GM12872 (cell line): ENCODE results near the gene RCN1.

Experiments
- CTCF ChIP-seq: IDR thresholded peaks from 3 replicates; pipeline ENCODE4 v1.5.1; 2011; ENCODE audit warnings: low read depth, mild to moderate bottlenecking, low read length, moderate library complexity; ENCODE audit not compliant: insufficient read depth

RCN1 gene

DNA sequence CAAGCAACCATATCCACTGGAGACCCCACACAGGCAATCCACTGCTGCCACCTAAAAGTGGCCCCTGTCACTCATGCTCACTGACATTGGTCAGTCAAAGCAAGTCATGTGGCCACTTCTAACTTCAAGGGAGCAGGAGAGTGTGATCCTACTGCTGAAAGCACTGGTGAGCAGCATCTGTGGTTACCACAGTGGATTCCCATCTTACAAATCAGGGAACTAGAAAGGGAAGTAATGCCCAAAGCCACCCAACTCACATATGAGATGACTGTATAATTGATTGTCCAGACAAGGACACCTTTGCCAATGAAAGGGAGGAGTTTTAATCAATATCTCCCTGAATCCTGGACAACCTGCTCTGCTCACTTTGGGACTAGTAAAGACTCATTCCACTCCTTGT is 17.7 kb downstream of the RCN1 start:
- TF ChIP-seq CTCF, result no peak

DNA sequence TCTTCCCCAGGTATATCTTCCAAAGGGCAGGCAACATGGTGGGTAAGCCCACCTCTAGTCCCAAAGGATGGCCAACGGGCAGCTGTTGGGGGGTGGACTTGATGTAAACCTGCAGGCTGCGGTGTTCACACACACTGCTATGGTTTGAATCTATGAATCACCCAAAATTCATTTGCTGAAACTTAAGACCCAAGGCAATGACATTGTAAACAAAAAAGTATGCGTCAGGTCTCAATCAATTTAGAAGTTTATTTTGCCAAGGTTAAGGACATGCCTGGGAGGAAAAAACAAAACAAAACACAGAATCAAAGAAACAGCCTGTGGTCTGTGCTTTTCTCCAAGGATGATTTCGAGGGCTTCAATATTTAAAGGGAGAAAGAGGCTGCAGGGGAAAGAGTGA is 18.3 kb downstream of the RCN1 start:
- no peak for TF ChIP-seq CTCF

DNA sequence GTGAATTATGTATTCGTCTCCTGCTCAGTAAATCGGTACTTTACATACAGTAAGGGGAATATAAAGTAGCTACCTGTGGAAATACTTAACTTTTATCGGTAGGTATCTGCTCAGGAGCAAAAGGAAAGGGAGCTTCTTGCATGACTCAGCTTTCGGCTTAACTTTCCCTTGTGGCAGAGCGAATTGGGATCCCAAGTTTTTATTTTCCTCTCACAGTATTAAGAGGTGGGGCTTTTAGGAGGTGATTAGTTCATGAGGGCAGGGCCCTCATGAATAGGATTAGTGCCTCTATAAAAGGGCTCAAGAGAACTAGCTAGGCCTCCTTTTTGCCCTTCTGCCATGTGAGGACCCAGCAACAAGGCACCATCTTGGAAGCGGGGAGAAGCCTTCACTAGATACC is 18.7 kb downstream of the RCN1 start:
- TF ChIP-seq CTCF, result no peak

DNA sequence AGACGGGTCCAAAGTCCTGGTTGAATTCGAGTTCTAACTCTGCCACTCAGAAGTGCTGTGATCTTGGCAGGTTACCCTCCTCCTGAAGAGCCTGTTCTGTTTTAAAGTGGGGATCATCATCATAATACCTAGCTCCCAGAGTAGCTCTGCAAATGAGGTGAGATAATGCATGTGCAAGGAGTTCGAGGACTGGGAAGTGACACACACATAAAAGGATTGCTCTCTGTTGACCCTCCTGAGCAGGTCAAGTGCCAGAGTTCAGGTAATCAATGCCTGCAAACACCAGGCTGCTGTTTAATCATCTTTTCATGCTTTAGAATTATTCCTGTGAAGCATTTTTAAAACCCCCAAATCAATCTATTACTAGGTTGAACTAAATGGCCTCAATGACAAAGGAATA is 19.9 kb downstream of the RCN1 start:
- TF ChIP-seq CTCF, result no peak

DNA sequence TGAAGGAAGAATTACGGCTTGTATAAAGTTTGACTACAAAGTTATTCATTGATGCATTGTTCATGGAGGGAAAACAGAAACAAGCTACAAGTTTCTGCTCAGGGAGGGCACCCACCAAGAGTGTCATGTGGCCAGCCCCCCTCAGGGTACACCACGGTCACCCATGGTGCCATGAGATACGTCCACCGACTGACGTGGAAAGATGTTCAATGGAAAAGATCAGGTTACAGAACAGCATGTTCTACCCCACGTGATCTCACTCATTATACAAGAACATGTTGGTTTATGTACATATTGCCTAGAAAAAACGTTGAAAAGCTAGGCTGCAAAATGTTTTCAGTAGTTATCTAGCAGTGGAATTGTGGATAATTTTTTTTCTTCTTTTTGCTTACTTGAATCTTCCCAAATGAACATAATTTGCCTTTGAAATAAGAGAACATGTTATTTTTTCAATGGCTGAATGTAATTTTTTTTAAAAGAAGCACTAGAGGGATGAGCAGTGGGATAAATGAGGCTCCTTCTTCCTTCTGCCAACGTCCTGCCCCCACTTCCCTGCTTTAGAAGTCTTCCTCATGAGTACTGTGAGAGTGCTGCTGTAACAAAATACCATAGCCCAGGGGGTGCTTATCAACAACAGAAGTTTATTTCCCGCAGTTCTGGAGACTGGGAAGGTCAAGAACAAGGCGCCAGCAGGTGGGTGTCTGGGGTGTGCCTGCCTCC is 22.5 kb downstream of the RCN1 start:
- no peak for TF ChIP-seq CTCF

GRCh38 chr11:32113920-32114203 is 23.0 kb downstream of the RCN1 start:
- TF ChIP-seq CTCF, result no peak

DNA sequence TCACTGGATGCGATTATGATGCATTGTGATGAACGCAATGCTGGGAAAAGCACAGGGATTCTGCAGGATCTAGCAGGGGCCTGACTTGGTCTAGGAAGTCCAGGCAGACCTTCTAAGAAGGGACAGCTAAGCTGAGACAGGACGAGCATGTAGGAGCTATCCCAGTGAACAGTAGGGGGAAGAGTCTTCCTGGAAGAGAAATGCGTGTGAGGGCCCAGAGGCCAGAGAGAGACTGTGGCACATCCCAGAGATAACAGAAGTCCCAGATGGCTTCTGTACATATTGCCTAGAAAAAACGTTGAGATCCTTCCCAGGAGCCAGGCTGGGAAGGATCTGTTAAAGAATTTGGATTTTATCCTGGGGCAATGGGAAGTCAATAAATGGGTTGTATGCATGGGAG is 24.6 kb downstream of the RCN1 start:
- TF ChIP-seq CTCF, result no peak
